ENCODE results near the gene WDTC1. TPM values are rescaled to one million over a fixed set of nuclear protein-coding genes. Genes with fewer than 3 reads are reported as not detected.

Gene WDTC1
- total RNA-seq, 1 experiment from 2014 or later, result 24.6 TPM

DNA sequence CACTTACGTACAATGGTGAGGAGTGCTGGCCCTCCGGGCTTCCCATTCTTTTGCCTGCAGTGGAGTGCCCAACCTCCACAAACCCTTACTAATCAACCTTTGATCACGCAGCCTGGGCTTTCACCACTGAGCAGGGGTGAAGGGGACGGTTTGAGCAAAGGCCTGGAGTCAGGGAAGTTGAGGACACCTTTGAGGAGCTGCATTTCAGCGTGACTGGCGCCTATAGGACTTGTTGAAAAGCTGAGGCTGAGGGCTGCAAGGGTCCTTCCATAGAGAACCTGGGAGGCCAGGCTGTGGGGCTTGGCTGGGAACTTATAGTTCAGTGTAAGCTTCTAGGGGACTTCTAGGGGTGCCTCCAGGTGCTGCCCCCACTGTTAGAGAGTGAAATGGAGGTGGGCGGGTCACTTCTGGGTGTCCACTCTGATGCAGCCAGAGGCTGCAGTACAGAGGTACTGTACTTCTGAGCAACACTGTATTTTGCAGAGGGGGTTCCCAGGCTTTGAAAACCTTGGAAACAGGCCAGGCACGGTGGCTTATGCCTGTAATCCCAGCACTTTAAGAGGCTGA, 117.2 kb downstream of the WDTC1 start:
- POLR2A ChIA-PET, result interaction anchor here (0.5 kb wide), 1 partner anchor 344 kb away, joined by 3 read pairs; no protein-coding TSS in a partner anchor
- Histone ChIP-seq H3K27me3 (ENCODE audit: control insufficient read depth, insufficient read depth, low read length) (no peaks in the 10 kb centered on the region), H3K4me3 (ENCODE audit: low read depth in 2 of 2, low read length in 2 of 2) (peak overlapping the region; percentile 11 to 30; a peak in 2 of 4 replicates), H3K9me3 (ENCODE audit: control insufficient read depth, insufficient read depth, low read depth, low read length) (no peaks in the 10 kb centered on the region), H3K36me3 (ENCODE audit: control insufficient read depth, insufficient read depth, low read length) (no peaks in the 10 kb centered on the region; the same call in 1 of the 2 replicates), H3K4me1 (ENCODE audit: control insufficient read depth, insufficient read depth, low read length) (peaks cover 19% of the 10 kb centered on the region), H3K27ac (ENCODE audit: low read length) (peak overlapping the region; percentile 29; the same call in 1 of the 2 replicates)
- TF ChIP-seq, protein P1, sequence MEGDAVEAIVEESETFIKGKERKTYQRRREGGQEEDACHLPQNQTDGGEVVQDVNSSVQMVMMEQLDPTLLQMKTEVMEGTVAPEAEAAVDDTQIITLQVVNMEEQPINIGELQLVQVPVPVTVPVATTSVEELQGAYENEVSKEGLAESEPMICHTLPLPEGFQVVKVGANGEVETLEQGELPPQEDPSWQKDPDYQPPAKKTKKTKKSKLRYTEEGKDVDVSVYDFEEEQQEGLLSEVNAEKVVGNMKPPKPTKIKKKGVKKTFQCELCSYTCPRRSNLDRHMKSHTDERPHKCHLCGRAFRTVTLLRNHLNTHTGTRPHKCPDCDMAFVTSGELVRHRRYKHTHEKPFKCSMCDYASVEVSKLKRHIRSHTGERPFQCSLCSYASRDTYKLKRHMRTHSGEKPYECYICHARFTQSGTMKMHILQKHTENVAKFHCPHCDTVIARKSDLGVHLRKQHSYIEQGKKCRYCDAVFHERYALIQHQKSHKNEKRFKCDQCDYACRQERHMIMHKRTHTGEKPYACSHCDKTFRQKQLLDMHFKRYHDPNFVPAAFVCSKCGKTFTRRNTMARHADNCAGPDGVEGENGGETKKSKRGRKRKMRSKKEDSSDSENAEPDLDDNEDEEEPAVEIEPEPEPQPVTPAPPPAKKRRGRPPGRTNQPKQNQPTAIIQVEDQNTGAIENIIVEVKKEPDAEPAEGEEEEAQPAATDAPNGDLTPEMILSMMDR (IDR thresholded peaks at IDR 0.05), result no peak
- TF ChIP-seq, protein P2, sequence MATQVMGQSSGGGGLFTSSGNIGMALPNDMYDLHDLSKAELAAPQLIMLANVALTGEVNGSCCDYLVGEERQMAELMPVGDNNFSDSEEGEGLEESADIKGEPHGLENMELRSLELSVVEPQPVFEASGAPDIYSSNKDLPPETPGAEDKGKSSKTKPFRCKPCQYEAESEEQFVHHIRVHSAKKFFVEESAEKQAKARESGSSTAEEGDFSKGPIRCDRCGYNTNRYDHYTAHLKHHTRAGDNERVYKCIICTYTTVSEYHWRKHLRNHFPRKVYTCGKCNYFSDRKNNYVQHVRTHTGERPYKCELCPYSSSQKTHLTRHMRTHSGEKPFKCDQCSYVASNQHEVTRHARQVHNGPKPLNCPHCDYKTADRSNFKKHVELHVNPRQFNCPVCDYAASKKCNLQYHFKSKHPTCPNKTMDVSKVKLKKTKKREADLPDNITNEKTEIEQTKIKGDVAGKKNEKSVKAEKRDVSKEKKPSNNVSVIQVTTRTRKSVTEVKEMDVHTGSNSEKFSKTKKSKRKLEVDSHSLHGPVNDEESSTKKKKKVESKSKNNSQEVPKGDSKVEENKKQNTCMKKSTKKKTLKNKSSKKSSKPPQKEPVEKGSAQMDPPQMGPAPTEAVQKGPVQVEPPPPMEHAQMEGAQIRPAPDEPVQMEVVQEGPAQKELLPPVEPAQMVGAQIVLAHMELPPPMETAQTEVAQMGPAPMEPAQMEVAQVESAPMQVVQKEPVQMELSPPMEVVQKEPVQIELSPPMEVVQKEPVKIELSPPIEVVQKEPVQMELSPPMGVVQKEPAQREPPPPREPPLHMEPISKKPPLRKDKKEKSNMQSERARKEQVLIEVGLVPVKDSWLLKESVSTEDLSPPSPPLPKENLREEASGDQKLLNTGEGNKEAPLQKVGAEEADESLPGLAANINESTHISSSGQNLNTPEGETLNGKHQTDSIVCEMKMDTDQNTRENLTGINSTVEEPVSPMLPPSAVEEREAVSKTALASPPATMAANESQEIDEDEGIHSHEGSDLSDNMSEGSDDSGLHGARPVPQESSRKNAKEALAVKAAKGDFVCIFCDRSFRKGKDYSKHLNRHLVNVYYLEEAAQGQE (IDR thresholded peaks at IDR 0.05; ENCODE audit: insufficient read depth in 1 of 2, low read depth in 2 of 2, low read length in 1 of 2), result no peak
- TF ChIP-seq SIN3A (IDR thresholded peaks at IDR 0.05; ENCODE audit: borderline replicate concordance, insufficient read depth, low read depth, low read length) (no peak), TCF7L2 (IDR thresholded peaks at IDR 0.05; ENCODE audit: low read depth, low read length) (no peak), POLR2AphosphoS5 (IDR thresholded peaks at IDR 0.05; ENCODE audit: low read depth, low read length) (no peak)
- no peak for DNase-seq (ENCODE audit: low read depth, low spot score)
- no TSS peak for BruUV-seq (replicated peaks)
- in situ Hi-C loops (cut with HindIII; ENCODE audit: low pct_unique_long_range_greater_than_20kb, low sequenced_read_pairs), result no loop called here
- no peak for ATAC-seq
- intact Hi-C loops (cut with micrococcal nuclease; ENCODE audit: unreplicated experiment), result no loop called here
- CTCF ChIA-PET, result no interaction called here

DNA sequence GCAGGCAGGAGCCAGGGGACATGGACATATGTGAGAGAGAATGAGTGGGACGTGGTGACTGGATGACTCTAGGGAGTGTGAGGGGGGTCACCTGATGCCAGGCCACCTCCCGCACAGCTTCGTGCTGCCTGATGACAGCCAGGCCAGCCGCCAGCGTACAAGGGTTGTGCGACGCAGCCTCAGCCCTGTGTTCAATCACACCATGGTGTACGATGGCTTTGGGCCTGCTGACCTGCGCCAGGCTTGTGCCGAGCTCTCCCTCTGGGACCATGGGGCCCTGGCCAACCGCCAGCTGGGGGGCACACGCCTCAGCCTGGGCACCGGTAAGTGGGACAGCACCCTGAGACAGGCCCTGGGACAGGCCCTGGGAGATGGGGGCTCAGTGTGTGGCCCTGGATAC, 118.7 kb downstream of the WDTC1 start:
- Histone ChIP-seq H3K36me3 (ENCODE audit: control insufficient read depth, insufficient read depth, low read length) (no peaks in the 10 kb centered on the region; the same call in 1 of the 2 replicates), H3K4me3 (ENCODE audit: low read depth in 2 of 2, low read length in 2 of 2) (no peak overlapping the region), H3K4me1 (ENCODE audit: control insufficient read depth, insufficient read depth, low read length) (peaks cover 19% of the 10 kb centered on the region), H3K27me3 (ENCODE audit: control insufficient read depth, insufficient read depth, low read length) (no peaks in the 10 kb centered on the region), H3K27ac (ENCODE audit: low read length) (no peak overlapping the region), H3K9me3 (ENCODE audit: control insufficient read depth, insufficient read depth, low read depth, low read length) (no peaks in the 10 kb centered on the region)
- TF ChIP-seq TCF7L2 (IDR thresholded peaks at IDR 0.05; ENCODE audit: low read depth, low read length) (no peak), SIN3A (IDR thresholded peaks at IDR 0.05; ENCODE audit: borderline replicate concordance, insufficient read depth, low read depth, low read length) (no peak), POLR2AphosphoS5 (IDR thresholded peaks at IDR 0.05; ENCODE audit: low read depth, low read length) (no peak)
- TF ChIP-seq, protein P2 (IDR thresholded peaks at IDR 0.05; ENCODE audit: insufficient read depth in 1 of 2, low read depth in 2 of 2, low read length in 1 of 2), result no peak
- TF ChIP-seq, protein P1 (IDR thresholded peaks at IDR 0.05), result no peak
- POLR2A ChIA-PET, result no interaction called here
- BruUV-seq (replicated peaks), result no TSS peak
- ATAC-seq, result no peak
- DNase-seq (ENCODE audit: low read depth, low spot score), result no peak
- in situ Hi-C loops (cut with HindIII; ENCODE audit: low pct_unique_long_range_greater_than_20kb, low sequenced_read_pairs), result no loop called here
- intact Hi-C loops (cut with micrococcal nuclease; ENCODE audit: unreplicated experiment), result no loop called here
- CTCF ChIA-PET, result interaction anchor here (0.9 to 1.1 kb wide), 2 partner anchors 9 to 39 kb away, joined by 3 to 4 read pairs; no protein-coding TSS in a partner anchor
